K562 (cell line): ENCODE data around the gene SDR42E2. TPM values are rescaled to one million over a fixed set of nuclear protein-coding genes. Genes with fewer than 3 reads are reported as not detected.
"Not testable (repeated sequence)": the region's sequence is repeated elsewhere in the genome, so short reads cannot be mapped to it uniquely, and the experiment has no call there.

Source experiments
- ATAC-seq: fragments of 200-7000 bp; cut with Tn5 transposase; 3 replicates; pipeline ENCODE4 v1.9.1; 2020; ENCODE audit warnings: moderate library complexity
- BruUV-seq: library from RNA; stranded (reverse); fragments of 400-500 nt; replicated peaks from 2 replicates; lab custom pipeline; 2021; lab: Mats Ljungman, UMichigan
- CTCF ChIA-PET: fragments of 300-600 bp; formaldehyde crosslinking; extraction: SDS; loops from one replicate; lab custom pipeline; 2021; ENCODE audit warnings: low intra/inter-chr PET ratio; lab: Yijun Ruan, JAX
- POLR2A ChIA-PET: fragments of 300-600, 350-650 bp; sonication (Branson Sonifier 250); formaldehyde crosslinking; extraction: SDS; loops from one replicate; lab custom pipeline; 2021; ENCODE audit warnings: antibody characterized with exemption, inconsistent platforms; lab: Yijun Ruan, JAX
- DNase-seq, 4 experiments: peaks; one replicate each; pipeline versions ENCODE4 v3.0.0 to v3.0.0-alpha.2; 2011 to 2018; ENCODE audit warnings: low spot score in 3 of 4, mixed read lengths in 3 of 4; ENCODE audit errors: extremely low read depth in 1 of 4
- FAIRE-seq: peaks from 2 replicates; lab custom pipeline; 2011; peaks lifted over from hg19 to GRCh38; lab: Jason Lieb, UNC
- H2AFZ ChIP-seq: 2 replicates; pipeline ENCODE4 v1.6.0; 2011; ENCODE audit warnings: low read depth, low read length, control low read depth, inconsistent platforms
- H3K27ac ChIP-seq: fragments of 200-600 bp; 3 replicates; pipeline ENCODE4 v1.8.0; 2011; ENCODE audit warnings: low read depth, mild to moderate bottlenecking, control low read depth, inconsistent platforms, low read length, moderate library complexity, mixed read lengths; ENCODE audit errors: extremely low read depth
- H3K27me3 ChIP-seq, 2 experiments: fragments of 300-600 bp in 1 of 2; 2 replicates in 1 of 2; 3 replicates in 1 of 2; pipeline versions ENCODE4 v1.6.0 to v1.8.0; 2011; ENCODE audit warnings: inconsistent platforms in 2 of 2, low read length in 2 of 2, mild to moderate bottlenecking in 1 of 2, mixed read lengths in 1 of 2, moderate library complexity in 1 of 2; ENCODE audit not compliant: control insufficient read depth in 2 of 2, insufficient read depth in 2 of 2
- H3K36me3 ChIP-seq: fragments of 300-600 bp; 3 replicates; pipeline ENCODE4 v1.8.0; 2011; ENCODE audit warnings: mild to moderate bottlenecking, low read length, inconsistent platforms; ENCODE audit not compliant: control insufficient read depth, insufficient read depth
- H3K4me1 ChIP-seq, 2 experiments: fragments of 200-600 bp in 1 of 2; replicated peaks in 1 of 2; 2 replicates in 1 of 2; 3 replicates in 1 of 2; pipeline versions ENCODE4 v1.5.1 to v1.8.0; 2011; ENCODE audit warnings: inconsistent platforms in 2 of 2, low read length in 2 of 2, mild to moderate bottlenecking in 1 of 2, mixed read lengths in 1 of 2, moderate library complexity in 1 of 2; ENCODE audit not compliant: control insufficient read depth in 2 of 2, insufficient read depth in 2 of 2
- H3K4me2 ChIP-seq: 2 replicates; pipeline ENCODE4 v1.6.1; 2011; ENCODE audit warnings: low read length, control low read depth, inconsistent platforms, mixed read lengths; ENCODE audit not compliant: insufficient read depth
- H3K4me3 ChIP-seq: fragments of 200-600 bp; sonication (generic), shearing (Covaris generic); 2 replicates; pipeline ENCODE4 v1.5.1; 2016; ENCODE audit warnings: control low read depth, inconsistent platforms
- H3K79me2 ChIP-seq: fragments of 200-600 bp; 3 replicates; pipeline ENCODE4 v1.8.0; 2011; ENCODE audit warnings: low read length, inconsistent platforms; ENCODE audit not compliant: control insufficient read depth, insufficient read depth
- H3K9ac ChIP-seq, 2 experiments: 2 replicates each; pipeline versions ENCODE4 v1.6.0 to v1.6.1; 2011; ENCODE audit warnings: low read depth in 2 of 2, low read length in 2 of 2, control low read depth in 1 of 2, inconsistent platforms in 1 of 2, mild to moderate bottlenecking in 1 of 2, mixed read lengths in 1 of 2; ENCODE audit not compliant: insufficient read depth in 1 of 2
- H3K9me1 ChIP-seq: one replicate; pipeline ENCODE4 v1.6.0; 2011; ENCODE audit warnings: inconsistent platforms, mild to moderate bottlenecking, low read length, moderate library complexity; ENCODE audit not compliant: control insufficient read depth, insufficient read depth
- H3K9me3 ChIP-seq: replicated peaks from 2 replicates; pipeline ENCODE4 v1.5.1; 2011; ENCODE audit warnings: low read depth, low read length, inconsistent platforms; ENCODE audit not compliant: control insufficient read depth, insufficient read depth
- H4K20me1 ChIP-seq: replicated peaks from 2 replicates; pipeline ENCODE4 v1.6.1; 2011; ENCODE audit warnings: low read length, inconsistent platforms, mixed read lengths; ENCODE audit not compliant: control insufficient read depth, insufficient read depth
- ATF6 ChIP-seq: sonication (generic); formaldehyde crosslinking; IDR thresholded peaks from 2 replicates; pipeline ENCODE4 v1.4.0; 2020; ENCODE audit warnings: mild to moderate bottlenecking, missing genetic modification reagents
- ZBTB5 ChIP-seq: fragments of 450-650 bp; IDR thresholded peaks from 2 replicates; pipeline ENCODE4 v1.6.1; 2017; ENCODE audit warnings: antibody characterized with exemption
- ZNF655 ChIP-seq: fragments of 250-450 bp; sonication (Bioruptor Pico); IDR thresholded peaks from 2 replicates; pipeline ENCODE4 v1.5.0; 2021
- WGBS: fragments of 100-300 bp; shearing (Covaris generic); methylation state at CpG from one replicate; pipeline ENCODE4 v1.1.6; 2016; ENCODE audit warnings: low coverage, mixed read lengths; ENCODE audit not compliant: insufficient coverage; ENCODE audit errors: missing lambda C conversion rate; 5-methylcytosine and 5-hydroxymethylcytosine counted together
- in situ Hi-C: fragments of 300-500 bp; cut with MboI; formaldehyde crosslinking; loops from 4 replicates; pipeline ENCODE4 v1.15.0; 2018; ENCODE audit warnings: inconsistent platforms, mixed read lengths
- intact Hi-C: fragments of 100-400 bp; cut with micrococcal nuclease; formaldehyde crosslinking; loops from 2 replicates; pipeline ENCODE4 v1.14.2; 2022
- polyA plus RNA-seq, 8 experiments: library from polyadenylated mRNA; depleted of rRNA in 4 of 8; stranded (reverse) in 5 of 8; unstranded in 3 of 8; fragments of >200 nt; fragmentation: Nextera tagmentation in 2 of 8; fragmentation: Illumina TruSeq in 1 of 8; extraction: Ambion mirVana in 2 of 8; extraction: Trizol in 1 of 8; gene quantifications; 2 replicates each; pipeline versions ENCODE4 v1.2.1 to v1.2.3, GENCODE V29; 2011 to 2014; ENCODE audit warnings: inconsistent platforms in 1 of 8, missing spikeins in 1 of 8
- total RNA-seq, 7 experiments: library from RNA; depleted of rRNA in 6 of 7; stranded (reverse); fragments of >200 nt in 6 of 7; fragmentation: Illumina TruSeq in 2 of 7; extraction: Trizol in 2 of 7; gene quantifications; 2 replicates each; pipeline versions ENCODE4 v1.2.1 to v1.2.3, GENCODE V29; 2011 to 2021; ENCODE audit warnings: low replicate concordance in 1 of 7

The SDR42E2 gene
- total and polyA plus RNA-seq, 9 of the 15 experiments (the other 6 are each of a cell fraction or from before 2014, with no cell fraction given) = 0.03 to 0.07 (median 0.04) TPM; not detected in 4

GRCh38 chr16:22153078-22153477 lies 9.2 kb upstream of the SDR42E2 start:
- H2AFZ ChIP-seq, in situ Hi-C loops: not testable (repeated sequence)
- WGBS = under 1% methylated on average over 7 of the region's 7 CpGs

GRCh38 chr16:22161401-22161800 lies 905 bp upstream of the SDR42E2 start:
- no peak overlapping the region for H3K4me3 ChIP-seq
- no peaks in the 10 kb centered on the region for H3K9me1 ChIP-seq
- no peak overlapping the region for H2AFZ ChIP-seq
- CTCF ChIA-PET = no interaction called here
- FAIRE-seq (no peak), ATAC-seq (no peak), DNase-seq (no peak)
- intact Hi-C loops = no loop called here
- POLR2A ChIA-PET = interaction anchor here (0.6 kb wide), 1 partner anchor 20 kb away, joined by 3 read pairs; no protein-coding TSS in a partner anchor
- TF ChIP-seq ATF6 (CRISPR knock-in tag) (no peak), ZBTB5 (0 out of 2 replicates have a peak, but pooled peaks have one; percentile 15), ZNF655 (no peak)
- H3K27me3 ChIP-seq = peaks cover 16 to 52% of the 10 kb centered on the region in 2 experiments
- H3K27ac ChIP-seq = no peak overlapping the region
- no TSS peak for BruUV-seq
- no peak overlapping the region for H3K4me2 ChIP-seq
- no peaks in the 10 kb centered on the region for H3K36me3 ChIP-seq
- no peaks in the 10 kb centered on the region for H3K79me2 ChIP-seq
- in situ Hi-C loops = no loop called here
- H3K4me1 ChIP-seq = peaks cover 0 to 8% of the 10 kb centered on the region in 2 experiments; a peak in 2 of 5 replicates
- no peaks in the 10 kb centered on the region for H3K9me3 ChIP-seq
- no peaks in the 10 kb centered on the region for H4K20me1 ChIP-seq
- no peak overlapping the region for H3K9ac ChIP-seq

More at GRCh38 chr16:22153078-22153477, 9.2 kb upstream of the SDR42E2 start:
- H3K4me3 ChIP-seq, BruUV-seq, H4K20me1 ChIP-seq, H3K4me1 ChIP-seq, H3K27ac ChIP-seq, H3K4me2 ChIP-seq, intact Hi-C loops, CTCF ChIA-PET, ATAC-seq, H3K9me3 ChIP-seq, H3K79me2 ChIP-seq, FAIRE-seq, DNase-seq, H3K9ac ChIP-seq, H3K9me1 ChIP-seq, H3K36me3 ChIP-seq: not testable (repeated sequence)
- POLR2A ChIA-PET = interaction anchor here (1.0 kb wide), 1 partner anchor 200 kb away, joined by 3 read pairs; the partner anchor contains the start of gene UQCRC2
- H3K27me3 ChIP-seq = peaks cover 20 to 65% of the 10 kb centered on the region in 2 experiments
